Ovary (tissue), 3 donors: ENCODE measurements around the gene MPP4.

ENCODE experiments used
- CTCF ChIP-seq, 3 donors: fragments of 450-650 bp in 2 of 3; fragments of 200-600 bp in 1 of 3; IDR thresholded peaks; one replicate each; pipeline versions ENCODE4 v1.5.1 to v1.8.0; 2016 to 2022; ENCODE audit warnings: antibody characterized with exemption in 3 of 3, mild to moderate bottlenecking in 1 of 3
- EP300 ChIP-seq: sonication (generic); formaldehyde crosslinking; IDR thresholded peaks from one replicate; pipeline ENCODE4 v1.6.1; 2017; ENCODE audit warnings: antibody characterized with exemption
- POLR2A ChIP-seq: fragments of 450-650 bp; IDR thresholded peaks from one replicate; pipeline ENCODE4 v1.6.1; 2017; ENCODE audit warnings: antibody characterized with exemption, mild to moderate bottlenecking, moderate library complexity
- donor health status: DM: no; HTN: no; CAD: no.

GRCh38 chr2:201707142-201707541 lies 8.7 kb upstream of the MPP4 start:
- no peak for TF ChIP-seq CTCF (IDR thresholded peaks at IDR 0.05)
- TF ChIP-seq EP300 = no peak
- no peak for TF ChIP-seq POLR2A
